WTC11 (cell line): ENCODE results near the gene PLCL2. TPM values are rescaled to one million over a fixed set of nuclear protein-coding genes. Genes with fewer than 3 reads are reported as not detected.

ENCODE experiments used
- ATAC-seq: fragments of 200-7000 bp; cut with Tn5 transposase; 2 replicates; pipeline ENCODE4 v1.10.0; 2021; ENCODE audit warnings: mild to moderate bottlenecking, moderate library complexity
- CTCF ChIA-PET: fragments of 300-600 bp; sonication (Branson Sonifier 250); formaldehyde crosslinking; loops from one replicate; lab custom pipeline; 2021; ENCODE audit warnings: antibody characterized with exemption; lab: Charles Lee
- POLR2A ChIA-PET: fragments of 350-600 bp; sonication (Branson Sonifier 250); formaldehyde crosslinking; loops from one replicate; lab custom pipeline; 2021; ENCODE audit warnings: antibody characterized with exemption; lab: Charles Lee
- DNase-seq: peaks from one replicate; pipeline ENCODE4 v3.0.0; 2021; ENCODE audit warnings: low spot score
- H3K27ac Mint-ChIP-seq: 2 replicates; pipeline ENCODE4 v1.8.0; 2021; ENCODE audit warnings: mixed read lengths
- H3K27me3 Mint-ChIP-seq: 2 replicates; pipeline ENCODE4 v1.8.0; 2021; ENCODE audit warnings: low read depth, mild to moderate bottlenecking, moderate library complexity, mixed read lengths
- H3K36me3 Mint-ChIP-seq: 2 replicates; pipeline ENCODE4 v1.8.0; 2021; ENCODE audit warnings: mixed read lengths
- H3K4me1 Mint-ChIP-seq: 2 replicates; pipeline ENCODE4 v1.8.0; 2022; ENCODE audit warnings: mixed read lengths
- H3K4me3 Mint-ChIP-seq: 2 replicates; pipeline ENCODE4 v1.8.0; 2021; ENCODE audit warnings: mild to moderate bottlenecking, moderate library complexity, mixed read lengths
- H3K9me3 Mint-ChIP-seq: 2 replicates; pipeline ENCODE4 v1.8.0; 2021; ENCODE audit warnings: mixed read lengths
- CBFB ChIP-seq: sonication (generic); formaldehyde crosslinking; IDR thresholded peaks from 2 replicates; pipeline ENCODE4 v1.8.1; 2022; ENCODE audit warnings: mild to moderate bottlenecking, low read depth, missing genetic modification reagents
- CREB1 ChIP-seq: sonication (generic); formaldehyde crosslinking; IDR thresholded peaks from 2 replicates; pipeline ENCODE4 v1.8.0; 2023; ENCODE audit warnings: mild to moderate bottlenecking, missing genetic modification reagents
- ESRRA ChIP-seq: sonication (generic); formaldehyde crosslinking; IDR thresholded peaks from 2 replicates; pipeline ENCODE4 v1.8.1; 2022; ENCODE audit warnings: mild to moderate bottlenecking, missing genetic modification reagents, borderline replicate concordance
- NFE2L1 ChIP-seq: sonication (generic); formaldehyde crosslinking; IDR thresholded peaks from 2 replicates; pipeline ENCODE4 v1.8.1; 2023; ENCODE audit warnings: missing genetic modification reagents
- SMAD3 ChIP-seq: sonication (generic); formaldehyde crosslinking; IDR thresholded peaks from 2 replicates; pipeline ENCODE4 v1.8.0; 2022; ENCODE audit warnings: missing genetic modification reagents, mild to moderate bottlenecking, borderline replicate concordance
- TEAD4 ChIP-seq: sonication (generic); formaldehyde crosslinking; IDR thresholded peaks from 2 replicates; pipeline ENCODE4 v1.8.0; 2022; ENCODE audit warnings: mild to moderate bottlenecking, missing genetic modification reagents
- ZNF219 ChIP-seq: sonication (generic); formaldehyde crosslinking; IDR thresholded peaks from 2 replicates; pipeline ENCODE4 v1.8.0; 2023; ENCODE audit warnings: missing genetic modification reagents, mild to moderate bottlenecking, borderline replicate concordance
- total RNA-seq: library from RNA; stranded (reverse); gene quantifications from 3 replicates; pipeline ENCODE4 v1.2.3, GENCODE V29; 2021
- TF ChIP-seq, protein P1 (sequence below): fragments of 250-450 bp; sonication (Bioruptor Pico); IDR thresholded peaks from 2 replicates; pipeline ENCODE4 v1.8.0; 2021; ENCODE audit warnings: mild to moderate bottlenecking
- TF ChIP-seq, protein P2 (sequence below): fragments of 250-450 bp; sonication (Bioruptor Pico); IDR thresholded peaks from 2 replicates; pipeline ENCODE4 v1.9.0; 2021; ENCODE audit warnings: mild to moderate bottlenecking
- TF ChIP-seq, protein P3 (sequence below): sonication (generic); formaldehyde crosslinking; IDR thresholded peaks from 2 replicates; pipeline ENCODE4 v1.8.1; 2023; ENCODE audit warnings: mild to moderate bottlenecking, missing genetic modification reagents
- TF ChIP-seq, protein P4 (sequence below): sonication (generic); formaldehyde crosslinking; IDR thresholded peaks from 2 replicates; pipeline ENCODE4 v1.8.1; 2022; ENCODE audit warnings: low read depth, missing genetic modification reagents, borderline replicate concordance
- TF ChIP-seq, protein P5 (sequence below): sonication (generic); formaldehyde crosslinking; IDR thresholded peaks from 2 replicates; pipeline ENCODE4 v1.8.0; 2022; ENCODE audit warnings: mild to moderate bottlenecking, missing genetic modification reagents
- TF ChIP-seq, protein P6 (sequence below): sonication (generic); formaldehyde crosslinking; IDR thresholded peaks from 2 replicates; pipeline ENCODE4 v1.8.1; 2022; ENCODE audit warnings: mild to moderate bottlenecking, missing genetic modification reagents, moderate library complexity, borderline replicate concordance
- TF ChIP-seq, protein P7 (sequence below): fragments of 250-450 bp; sonication (Bioruptor Pico); IDR thresholded peaks from 2 replicates; pipeline ENCODE4 v2.1.2; 2022; ENCODE audit warnings: mild to moderate bottlenecking, moderate library complexity

The PLCL2 gene
- total RNA-seq, 1 experiment from 2014 or later: 11.8 TPM

DNA sequence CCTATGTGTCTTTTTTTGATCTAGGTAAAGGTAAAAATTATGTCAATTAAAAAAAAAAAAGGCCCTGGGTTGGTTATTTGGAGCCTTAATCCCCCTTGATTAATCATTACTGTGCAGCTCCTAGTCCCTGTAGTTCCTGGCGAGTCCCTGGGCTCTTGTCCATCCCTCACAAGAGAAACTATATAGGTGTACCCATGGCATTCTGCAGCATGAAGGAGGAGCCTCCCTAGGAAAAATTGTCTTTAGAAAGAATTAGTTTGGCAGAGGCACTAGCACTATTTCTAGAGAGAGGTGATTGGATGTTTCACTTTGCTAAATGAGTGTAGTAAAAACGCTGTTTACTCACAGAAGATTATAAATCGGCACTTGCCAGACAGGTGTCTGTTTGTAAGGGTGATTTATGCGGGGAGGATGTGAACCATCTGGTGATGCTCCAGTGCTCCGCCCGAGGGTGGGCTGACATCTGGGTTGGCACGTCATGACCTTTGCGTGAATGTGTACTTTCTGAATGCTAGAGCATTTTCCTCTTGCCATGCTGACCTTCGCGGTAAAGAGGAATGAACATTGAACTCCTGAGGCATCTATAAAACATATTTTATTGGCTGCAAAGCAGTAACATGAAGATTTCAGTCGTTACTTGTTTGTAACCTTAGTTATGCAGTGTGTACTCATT is 12.6 kb downstream of the PLCL2 start:
- ATAC-seq: no peak
- H3K27ac Mint-ChIP-seq: no peak overlapping the region
- H3K27me3 Mint-ChIP-seq: no peaks in the 10 kb centered on the region

DNA sequence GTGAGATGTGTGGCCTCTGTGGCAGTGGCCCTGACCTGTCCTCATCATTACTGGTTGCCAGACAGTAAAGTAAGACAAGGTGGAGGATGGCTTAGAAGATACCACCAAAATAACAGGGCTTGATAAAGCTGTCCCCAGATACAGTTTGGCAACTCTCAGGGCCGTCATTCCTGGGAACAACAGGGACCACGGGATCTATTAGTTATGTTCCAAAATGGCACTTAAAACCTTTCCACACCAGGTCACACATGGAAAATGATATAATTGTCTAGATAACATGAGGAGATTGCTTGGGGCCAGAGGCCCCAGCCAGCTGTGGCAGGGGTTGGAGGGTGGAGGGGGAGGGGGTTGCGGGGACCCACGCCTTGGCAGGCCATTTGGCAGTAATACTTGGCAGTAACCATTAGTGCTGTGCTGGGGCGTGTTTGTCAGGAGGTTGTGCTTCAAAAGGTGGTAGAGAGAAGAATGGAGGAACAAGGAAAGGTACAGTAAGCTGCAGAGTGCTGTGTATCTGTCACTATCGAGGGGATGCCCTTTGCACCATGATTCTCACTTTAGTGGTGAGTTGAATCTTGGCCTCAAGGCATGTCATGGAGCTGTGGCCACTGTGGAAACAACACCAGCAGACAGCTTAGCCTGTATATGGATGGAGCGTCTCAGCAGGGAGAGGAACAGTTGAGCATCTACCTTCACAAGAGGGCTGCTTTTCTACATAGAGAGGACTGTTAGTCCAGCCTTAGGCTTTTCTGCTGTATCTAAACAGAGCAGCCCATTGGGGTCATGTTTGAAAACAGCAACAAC is 14.0 kb downstream of the PLCL2 start:
- ATAC-seq (no peak; the same call in 1 of the 2 replicates), DNase-seq (no peak)
- CTCF ChIA-PET: interaction anchor here (1.0 kb wide), 1 partner anchor 14 kb away, joined by 6 read pairs; the partner anchor contains the start of gene PLCL2
- Mint-ChIP-seq H3K9me3 (peaks cover 4% of the 10 kb centered on the region; the same call in 1 of the 2 replicates), H3K4me1 (peaks cover 51% of the 10 kb centered on the region), H3K36me3 (no peaks in the 10 kb centered on the region), H3K4me3 (no peak overlapping the region), H3K27me3 (no peaks in the 10 kb centered on the region), H3K27ac (no peak overlapping the region)
- TF ChIP-seq ZNF219 (no peak), NFE2L1 (CRISPR knock-in tag) (no peak), TEAD4 (CRISPR knock-in tag) (no peak)
- TF ChIP-seq, protein P1, sequence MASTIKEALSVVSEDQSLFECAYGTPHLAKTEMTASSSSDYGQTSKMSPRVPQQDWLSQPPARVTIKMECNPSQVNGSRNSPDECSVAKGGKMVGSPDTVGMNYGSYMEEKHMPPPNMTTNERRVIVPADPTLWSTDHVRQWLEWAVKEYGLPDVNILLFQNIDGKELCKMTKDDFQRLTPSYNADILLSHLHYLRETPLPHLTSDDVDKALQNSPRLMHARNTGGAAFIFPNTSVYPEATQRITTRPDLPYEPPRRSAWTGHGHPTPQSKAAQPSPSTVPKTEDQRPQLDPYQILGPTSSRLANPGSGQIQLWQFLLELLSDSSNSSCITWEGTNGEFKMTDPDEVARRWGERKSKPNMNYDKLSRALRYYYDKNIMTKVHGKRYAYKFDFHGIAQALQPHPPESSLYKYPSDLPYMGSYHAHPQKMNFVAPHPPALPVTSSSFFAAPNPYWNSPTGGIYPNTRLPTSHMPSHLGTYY (CRISPR knock-in tag): no peak
- TF ChIP-seq, protein P2, sequence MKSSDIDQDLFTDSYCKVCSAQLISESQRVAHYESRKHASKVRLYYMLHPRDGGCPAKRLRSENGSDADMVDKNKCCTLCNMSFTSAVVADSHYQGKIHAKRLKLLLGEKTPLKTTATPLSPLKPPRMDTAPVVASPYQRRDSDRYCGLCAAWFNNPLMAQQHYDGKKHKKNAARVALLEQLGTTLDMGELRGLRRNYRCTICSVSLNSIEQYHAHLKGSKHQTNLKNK (CRISPR knock-in tag): no peak
- POLR2A ChIA-PET: interaction anchor here (0.7 kb wide), 1 partner anchor 72 kb away, joined by 3 read pairs; no protein-coding TSS in a partner anchor

More for the DNA sequence above, 12.6 kb downstream of the PLCL2 start:
- H3K4me3 Mint-ChIP-seq: no peak overlapping the region
- POLR2A ChIA-PET: no interaction called here
- peaks cover 4% of the 10 kb centered on the region; the same call in 1 of the 2 replicates for H3K9me3 Mint-ChIP-seq
- H3K4me1 Mint-ChIP-seq: peaks cover 41% of the 10 kb centered on the region
- TF ChIP-seq SMAD3: no peak
- TF ChIP-seq, protein P3, sequence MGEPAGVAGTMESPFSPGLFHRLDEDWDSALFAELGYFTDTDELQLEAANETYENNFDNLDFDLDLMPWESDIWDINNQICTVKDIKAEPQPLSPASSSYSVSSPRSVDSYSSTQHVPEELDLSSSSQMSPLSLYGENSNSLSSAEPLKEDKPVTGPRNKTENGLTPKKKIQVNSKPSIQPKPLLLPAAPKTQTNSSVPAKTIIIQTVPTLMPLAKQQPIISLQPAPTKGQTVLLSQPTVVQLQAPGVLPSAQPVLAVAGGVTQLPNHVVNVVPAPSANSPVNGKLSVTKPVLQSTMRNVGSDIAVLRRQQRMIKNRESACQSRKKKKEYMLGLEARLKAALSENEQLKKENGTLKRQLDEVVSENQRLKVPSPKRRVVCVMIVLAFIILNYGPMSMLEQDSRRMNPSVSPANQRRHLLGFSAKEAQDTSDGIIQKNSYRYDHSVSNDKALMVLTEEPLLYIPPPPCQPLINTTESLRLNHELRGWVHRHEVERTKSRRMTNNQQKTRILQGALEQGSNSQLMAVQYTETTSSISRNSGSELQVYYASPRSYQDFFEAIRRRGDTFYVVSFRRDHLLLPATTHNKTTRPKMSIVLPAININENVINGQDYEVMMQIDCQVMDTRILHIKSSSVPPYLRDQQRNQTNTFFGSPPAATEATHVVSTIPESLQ (CRISPR knock-in tag): no peak
- TF ChIP-seq, protein P4, sequence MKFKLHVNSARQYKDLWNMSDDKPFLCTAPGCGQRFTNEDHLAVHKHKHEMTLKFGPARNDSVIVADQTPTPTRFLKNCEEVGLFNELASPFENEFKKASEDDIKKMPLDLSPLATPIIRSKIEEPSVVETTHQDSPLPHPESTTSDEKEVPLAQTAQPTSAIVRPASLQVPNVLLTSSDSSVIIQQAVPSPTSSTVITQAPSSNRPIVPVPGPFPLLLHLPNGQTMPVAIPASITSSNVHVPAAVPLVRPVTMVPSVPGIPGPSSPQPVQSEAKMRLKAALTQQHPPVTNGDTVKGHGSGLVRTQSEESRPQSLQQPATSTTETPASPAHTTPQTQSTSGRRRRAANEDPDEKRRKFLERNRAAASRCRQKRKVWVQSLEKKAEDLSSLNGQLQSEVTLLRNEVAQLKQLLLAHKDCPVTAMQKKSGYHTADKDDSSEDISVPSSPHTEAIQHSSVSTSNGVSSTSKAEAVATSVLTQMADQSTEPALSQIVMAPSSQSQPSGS: no peak
- TF ChIP-seq, protein P5, sequence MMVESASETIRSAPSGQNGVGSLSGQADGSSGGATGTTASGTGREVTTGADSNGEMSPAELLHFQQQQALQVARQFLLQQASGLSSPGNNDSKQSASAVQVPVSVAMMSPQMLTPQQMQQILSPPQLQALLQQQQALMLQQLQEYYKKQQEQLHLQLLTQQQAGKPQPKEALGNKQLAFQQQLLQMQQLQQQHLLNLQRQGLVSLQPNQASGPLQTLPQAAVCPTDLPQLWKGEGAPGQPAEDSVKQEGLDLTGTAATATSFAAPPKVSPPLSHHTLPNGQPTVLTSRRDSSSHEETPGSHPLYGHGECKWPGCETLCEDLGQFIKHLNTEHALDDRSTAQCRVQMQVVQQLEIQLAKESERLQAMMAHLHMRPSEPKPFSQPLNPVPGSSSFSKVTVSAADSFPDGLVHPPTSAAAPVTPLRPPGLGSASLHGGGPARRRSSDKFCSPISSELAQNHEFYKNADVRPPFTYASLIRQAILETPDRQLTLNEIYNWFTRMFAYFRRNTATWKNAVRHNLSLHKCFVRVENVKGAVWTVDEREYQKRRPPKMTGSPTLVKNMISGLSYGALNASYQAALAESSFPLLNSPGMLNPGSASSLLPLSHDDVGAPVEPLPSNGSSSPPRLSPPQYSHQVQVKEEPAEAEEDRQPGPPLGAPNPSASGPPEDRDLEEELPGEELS (CRISPR knock-in tag): no peak
- no peak for DNase-seq
- no peaks in the 10 kb centered on the region for H3K36me3 Mint-ChIP-seq
- CTCF ChIA-PET: interaction anchor here (1.6 kb wide), 1 partner anchor 13 kb away, joined by 6 read pairs; the partner anchor contains the start of gene PLCL2

DNA sequence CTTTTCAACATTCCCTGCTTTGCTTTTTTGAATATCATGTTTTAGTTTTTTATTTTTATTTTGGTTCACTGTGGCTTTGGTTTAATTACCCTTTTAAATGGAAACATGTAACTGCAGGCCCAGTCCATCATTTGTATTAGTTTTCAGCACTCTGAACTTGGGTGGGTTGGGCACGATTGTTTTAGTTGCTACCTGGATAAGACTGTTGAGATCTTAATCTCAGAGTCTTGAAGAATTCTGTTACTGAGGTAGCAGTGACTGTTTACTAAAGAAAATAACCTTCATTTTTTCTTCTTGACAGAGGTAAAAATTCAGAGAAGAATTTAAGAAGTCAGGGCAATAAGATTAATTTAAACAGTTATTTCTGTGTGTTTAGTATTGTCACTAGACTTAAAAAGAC is 15.2 kb downstream of the PLCL2 start:
- Mint-ChIP-seq H3K9me3 (peaks cover 4% of the 10 kb centered on the region; the same call in 1 of the 2 replicates), H3K4me1 (peaks cover 63% of the 10 kb centered on the region), H3K36me3 (no peaks in the 10 kb centered on the region), H3K27me3 (no peaks in the 10 kb centered on the region), H3K27ac (no peak overlapping the region), H3K4me3 (no peak overlapping the region)
- CTCF ChIA-PET: interaction anchor here (3.1 kb wide), 1 partner anchor 16 kb away, joined by 17 read pairs; the partner anchor contains the start of gene PLCL2
- POLR2A ChIA-PET: no interaction called here
- ATAC-seq (no peak), DNase-seq (no peak)
- TF ChIP-seq CBFB (CRISPR knock-in tag): no peak
- TF ChIP-seq, protein P6, sequence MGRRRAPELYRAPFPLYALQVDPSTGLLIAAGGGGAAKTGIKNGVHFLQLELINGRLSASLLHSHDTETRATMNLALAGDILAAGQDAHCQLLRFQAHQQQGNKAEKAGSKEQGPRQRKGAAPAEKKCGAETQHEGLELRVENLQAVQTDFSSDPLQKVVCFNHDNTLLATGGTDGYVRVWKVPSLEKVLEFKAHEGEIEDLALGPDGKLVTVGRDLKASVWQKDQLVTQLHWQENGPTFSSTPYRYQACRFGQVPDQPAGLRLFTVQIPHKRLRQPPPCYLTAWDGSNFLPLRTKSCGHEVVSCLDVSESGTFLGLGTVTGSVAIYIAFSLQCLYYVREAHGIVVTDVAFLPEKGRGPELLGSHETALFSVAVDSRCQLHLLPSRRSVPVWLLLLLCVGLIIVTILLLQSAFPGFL (CRISPR knock-in tag): no peak
- TF ChIP-seq, protein P7, sequence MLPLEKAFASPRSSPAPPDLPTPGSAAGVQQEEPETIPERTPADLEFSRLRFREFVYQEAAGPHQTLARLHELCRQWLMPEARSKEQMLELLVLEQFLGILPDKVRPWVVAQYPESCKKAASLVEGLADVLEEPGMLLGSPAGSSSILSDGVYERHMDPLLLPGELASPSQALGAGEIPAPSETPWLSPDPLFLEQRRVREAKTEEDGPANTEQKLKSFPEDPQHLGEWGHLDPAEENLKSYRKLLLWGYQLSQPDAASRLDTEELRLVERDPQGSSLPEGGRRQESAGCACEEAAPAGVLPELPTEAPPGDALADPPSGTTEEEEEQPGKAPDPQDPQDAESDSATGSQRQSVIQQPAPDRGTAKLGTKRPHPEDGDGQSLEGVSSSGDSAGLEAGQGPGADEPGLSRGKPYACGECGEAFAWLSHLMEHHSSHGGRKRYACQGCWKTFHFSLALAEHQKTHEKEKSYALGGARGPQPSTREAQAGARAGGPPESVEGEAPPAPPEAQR (CRISPR knock-in tag): no peak
- TF ChIP-seq CREB1: no peak
- TF ChIP-seq ESRRA (CRISPR knock-in tag): no peak
